NT2/D1 (cell line): ENCODE results near the gene TSPAN2.

ENCODE experiments used
- SUZ12 ChIP-seq: IDR thresholded peaks from 2 replicates; pipeline ENCODE4 v1.6.1; 2011; ENCODE audit not compliant: insufficient read length, insufficient read depth; ENCODE audit errors: extremely low read depth
- ZNF274 ChIP-seq: IDR thresholded peaks from 2 replicates; pipeline ENCODE4 v1.6.1; 2011; ENCODE audit warnings: mild to moderate bottlenecking, low read depth, low read length

DNA sequence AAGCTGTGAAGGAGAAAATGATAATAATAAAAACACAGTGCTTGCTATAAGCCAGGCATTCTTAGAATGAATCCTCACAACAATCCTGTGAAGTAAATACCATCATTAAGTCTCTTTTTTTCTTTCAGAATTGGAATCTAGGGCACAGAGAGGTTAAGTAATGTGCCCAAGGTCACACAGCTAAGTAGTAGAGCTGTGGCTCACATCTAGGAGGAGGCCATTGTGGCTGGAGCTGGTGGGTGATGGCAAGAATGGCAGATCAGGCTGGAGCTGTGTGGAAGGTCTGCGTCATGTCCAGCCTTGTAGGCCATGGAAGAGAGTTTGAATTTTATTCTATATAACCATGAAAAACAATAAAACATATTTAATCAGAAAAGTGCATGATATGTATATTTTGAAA, 38.2 kb upstream of the TSPAN2 start:
- TF ChIP-seq SUZ12 (no peak), ZNF274 (no peak)
